Frontal cortex (tissue), 4 donors: ENCODE results near the gene LIPN. TPM values are rescaled to one million over a fixed set of nuclear protein-coding genes. Genes with fewer than 3 reads are reported as not detected.

Experiments
- DNase-seq, 2 donors: peaks; one replicate each; pipeline ENCODE4 v3.0.0; 2012; ENCODE audit warnings: low spot score in 2 of 2
- FAIRE-seq: peaks from 2 replicates; lab custom pipeline; 2012; peaks lifted over from hg19 to GRCh38; lab: Jason Lieb, UNC
- total RNA-seq: library from RNA; depleted of rRNA; stranded (reverse); fragments of >200 nt; gene quantifications from one replicate; pipeline ENCODE4 v1.2.3, GENCODE V29; 2014
- donor health status: control.
- donor health status: control.
- donor health status: control.

LIPN gene
- total RNA-seq, 1 donor from 2014 or later = not detected

DNA sequence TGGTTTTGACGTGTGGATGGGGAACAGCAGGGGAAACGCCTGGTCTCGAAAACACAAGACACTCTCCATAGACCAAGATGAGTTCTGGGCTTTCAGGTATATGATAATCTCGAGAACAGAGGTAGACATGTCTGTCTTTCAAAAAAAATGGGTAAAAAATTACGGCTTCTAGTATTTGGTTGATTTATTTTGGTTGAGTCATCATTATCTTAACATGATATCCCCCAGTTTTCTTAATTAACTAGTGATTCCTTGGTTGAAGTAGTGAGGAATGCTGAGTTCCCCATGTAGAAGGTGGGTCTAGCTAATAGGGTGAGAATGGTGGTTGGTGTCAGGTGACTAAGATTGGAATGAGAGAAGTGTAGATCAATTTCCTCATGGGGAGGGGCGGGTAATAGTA lies 53.4 kb downstream of the LIPN start:
- DNase-seq = no peak
- no peak for FAIRE-seq

DNA sequence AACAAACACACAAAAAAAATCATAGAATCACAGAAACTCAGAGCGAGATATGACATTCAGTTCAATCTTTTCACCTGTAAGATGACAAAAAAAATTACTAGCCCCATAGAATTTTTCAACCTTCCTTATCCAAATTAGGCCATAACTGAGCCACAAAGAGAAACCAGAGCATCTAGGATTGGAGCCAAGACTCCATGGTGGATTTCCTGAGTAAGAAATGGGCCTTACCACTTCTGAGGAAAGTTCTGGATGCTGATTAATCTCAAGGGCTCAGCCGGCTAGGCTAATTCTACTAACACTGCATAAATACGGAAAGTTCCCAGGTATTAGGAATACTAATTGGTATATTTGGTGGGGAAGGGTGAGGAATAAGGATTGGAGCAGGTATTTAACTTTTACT lies 59.5 kb downstream of the LIPN start:
- DNase-seq = no peak

DNA sequence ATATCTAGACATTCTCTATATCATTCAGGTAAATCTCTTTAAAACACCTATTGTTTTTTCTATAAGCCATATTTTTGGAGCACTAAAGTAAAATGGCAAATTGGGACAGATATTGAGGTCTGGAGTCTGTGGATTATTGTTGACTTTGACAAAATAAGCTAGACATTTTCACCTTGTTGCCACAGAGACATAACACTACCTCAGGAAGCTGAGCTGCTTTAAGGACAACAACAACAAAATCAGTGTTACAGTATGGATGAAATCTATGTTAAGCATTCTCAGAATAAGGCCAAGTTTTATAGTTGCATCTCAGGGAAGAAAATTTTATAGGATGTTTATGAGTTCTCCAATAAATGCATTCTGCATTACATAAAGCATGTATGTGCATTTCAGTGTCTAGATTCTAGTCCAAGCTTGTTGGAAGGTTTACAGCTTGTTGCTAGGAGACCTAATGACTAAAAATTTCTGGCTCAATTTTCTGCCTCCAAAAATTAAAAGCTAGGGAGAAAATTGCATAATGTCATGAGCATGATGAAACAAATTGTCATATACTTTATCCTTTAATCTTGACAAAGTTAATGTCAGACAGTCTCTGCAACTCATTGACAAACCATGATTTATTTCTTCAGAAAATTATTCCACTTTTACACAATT lies 61.1 kb downstream of the LIPN start:
- no peak for FAIRE-seq
- no peak for DNase-seq

More for the DNA sequence above, 59.5 kb downstream of the LIPN start:
- no peak for FAIRE-seq

DNA sequence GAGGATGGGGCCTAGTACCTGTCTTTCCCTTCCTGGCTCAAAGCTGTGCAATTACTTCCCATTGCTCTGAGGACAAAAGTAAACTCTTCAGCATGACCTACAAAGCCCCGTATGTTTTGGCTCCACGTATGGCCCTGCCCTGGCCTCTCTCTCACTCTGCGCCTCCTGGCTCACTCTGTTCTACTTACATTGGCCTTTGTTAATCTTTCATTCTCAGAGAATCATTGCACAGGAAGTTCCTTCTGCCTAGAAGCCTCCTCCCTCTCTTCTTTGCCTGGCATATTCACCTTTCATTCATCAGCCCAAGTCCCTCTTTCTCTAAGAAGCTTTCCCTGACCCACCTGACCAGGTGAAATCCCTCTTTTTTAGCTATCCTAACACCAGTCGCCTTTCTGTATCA lies 66.6 kb downstream of the LIPN start:
- DNase-seq = no peak
- FAIRE-seq = no peak

DNA sequence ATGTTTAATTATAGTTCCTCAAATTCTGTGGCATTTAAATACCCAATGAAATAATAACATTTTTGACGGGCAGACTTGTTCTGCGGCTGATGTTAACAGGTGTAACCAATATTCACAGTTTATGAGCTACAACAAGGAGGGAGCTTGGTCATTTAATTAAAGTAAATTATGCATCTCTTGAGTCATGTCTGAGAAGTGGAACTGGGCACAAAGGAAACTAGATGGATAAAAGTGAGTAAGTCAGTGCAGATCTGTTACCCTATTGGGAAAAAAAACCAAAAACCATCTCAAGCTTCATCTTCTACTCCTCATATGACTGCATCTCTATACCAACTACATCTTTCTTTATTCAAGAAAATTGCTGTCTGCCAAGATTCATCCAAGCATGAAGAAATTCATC lies 67.9 kb downstream of the LIPN start:
- no peak for FAIRE-seq

DNA sequence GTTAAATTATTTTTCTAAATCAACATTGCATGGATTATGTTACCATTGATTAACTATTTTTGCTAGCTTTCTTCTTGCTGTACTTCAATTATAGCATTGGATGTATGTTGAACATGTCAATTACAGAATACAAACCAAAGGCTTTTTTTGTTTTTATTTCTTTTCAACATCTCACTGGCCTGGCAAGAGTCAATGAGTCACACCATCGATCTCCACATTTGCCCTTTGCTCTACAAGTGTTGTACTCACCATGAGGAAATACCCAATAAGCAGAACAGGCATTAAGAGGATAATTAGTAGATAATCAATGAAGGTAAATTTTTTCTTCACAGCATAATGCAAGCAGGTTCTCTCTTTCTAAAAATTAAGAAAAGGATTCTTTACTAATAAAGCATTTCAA lies 68.5 kb downstream of the LIPN start:
- FAIRE-seq (no peak), DNase-seq (no peak)

More for the DNA sequence above, 67.9 kb downstream of the LIPN start:
- no peak for DNase-seq

Other genes with a start within 250 kb of the LIPN start
- gene RNLS, start 176.7 kb upstream of the LIPN start, total RNA-seq = 1.2 TPM
- gene LIPJ, start 173.3 kb upstream of the LIPN start, total RNA-seq = 3.7 TPM
- not detected for gene LIPF, start 95.6 kb upstream of the LIPN start, total RNA-seq
- not detected for gene LIPK, start 53.8 kb upstream of the LIPN start, total RNA-seq
- gene LIPM, start 42.7 kb downstream of the LIPN start, total RNA-seq = not detected
- under 0.01 TPM for gene ANKRD22, start 91.8 kb downstream of the LIPN start, total RNA-seq
- gene STAMBPL1, start 120.2 kb downstream of the LIPN start, total RNA-seq = 8.6 TPM
- 26.1 TPM for gene ACTA2, start 192.8 kb downstream of the LIPN start, total RNA-seq
- 1.6 TPM for gene FAS, start 230.8 kb downstream of the LIPN start, total RNA-seq